Measurements from ENCODE around the gene THBS3. TPM values are rescaled to one million over a fixed set of nuclear protein-coding genes. Genes with fewer than 3 reads are reported as not detected.

THBS3 gene
- total and polyA plus RNA-seq, 2 of the 13 experiments (the other 11 are each of a cell fraction or from before 2014, with no cell fraction given): 0.86 to 3.6 TPM

- TF ChIP-seq ZNF7 (CRISPR knock-in tag; IDR thresholded peaks at IDR 0.05): no peak
- TF ChIP-seq ZNF614 (CRISPR knock-in tag; IDR thresholded peaks at IDR 0.05; ENCODE audit: borderline replicate concordance): no peak; the same call in 1 of the 2 replicates
- TF ChIP-seq MEF2D (CRISPR knock-in tag; IDR thresholded peaks at IDR 0.05): no peak
- no peak for TF ChIP-seq HNF4G (IDR thresholded peaks at IDR 0.05; ENCODE audit: borderline replicate concordance, low read depth, low read length)
- TF ChIP-seq HNF4G (CRISPR knock-in tag; IDR thresholded peaks at IDR 0.05; ENCODE audit: borderline replicate concordance, low read depth): no peak
- TF ChIP-seq ZFP1 (CRISPR knock-in tag; IDR thresholded peaks at IDR 0.05): no peak
- TF ChIP-seq AKNA (CRISPR knock-in tag; IDR thresholded peaks at IDR 0.05; ENCODE audit: borderline replicate concordance): no peak
- no peak for TF ChIP-seq ZNF703 (CRISPR knock-in tag; IDR thresholded peaks at IDR 0.05; ENCODE audit: borderline replicate concordance)
- TF ChIP-seq MXI1 (IDR thresholded peaks at IDR 0.05; ENCODE audit: borderline replicate concordance, low read depth, low read length): peak; percentile 90; the same call in 2 of the 3 replicates
- no peak for TF ChIP-seq TBP (CRISPR knock-in tag; IDR thresholded peaks at IDR 0.05)
- TF ChIP-seq TOPORS (CRISPR knock-in tag; IDR thresholded peaks at IDR 0.05): no peak
- TF ChIP-seq NFE2 (CRISPR knock-in tag; IDR thresholded peaks at IDR 0.05): no peak
- TF ChIP-seq NR2C2 (CRISPR knock-in tag; IDR thresholded peaks at IDR 0.05; ENCODE audit: borderline replicate concordance): peak; percentile 99
- TF ChIP-seq KLF12 (CRISPR knock-in tag; IDR thresholded peaks at IDR 0.05; ENCODE audit: borderline replicate concordance): no peak
- no peak for TF ChIP-seq ZNF616 (CRISPR knock-in tag; IDR thresholded peaks at IDR 0.05; ENCODE audit: low read depth)
- TF ChIP-seq REXO4 (CRISPR knock-in tag; IDR thresholded peaks at IDR 0.05; ENCODE audit: borderline replicate concordance): no peak
- peak; percentile 77 for TF ChIP-seq HNRNPK (IDR thresholded peaks at IDR 0.05; ENCODE audit: low read depth, low read length, poor library complexity, severe bottlenecking)
- TF ChIP-seq ZNF773 (CRISPR knock-in tag; IDR thresholded peaks at IDR 0.05; ENCODE audit: borderline replicate concordance): no peak
- TF ChIP-seq ZFP36 (IDR thresholded peaks at IDR 0.05; ENCODE audit: borderline replicate concordance, low read depth, low read length, partially characterized antibody): no peak
- no peak for TF ChIP-seq RORA (CRISPR knock-in tag; IDR thresholded peaks at IDR 0.05)
- TF ChIP-seq FOXK1 (CRISPR knock-in tag; IDR thresholded peaks at IDR 0.05; ENCODE audit: borderline replicate concordance, low read depth): no peak; the same call in 1 of the 2 replicates
- TF ChIP-seq GTF3A (CRISPR knock-in tag; conservative IDR thresholded peaks at IDR 0.05): no peak
- TF ChIP-seq RFXANK (CRISPR knock-in tag; IDR thresholded peaks at IDR 0.05): no peak
- TF ChIP-seq NCOA5 (CRISPR knock-in tag; IDR thresholded peaks at IDR 0.05): no peak
- no peak for TF ChIP-seq ZNF451 (CRISPR knock-in tag; IDR thresholded peaks at IDR 0.05)
- no peak for TF ChIP-seq FOXA1 (IDR thresholded peaks at IDR 0.05)
- TF ChIP-seq FOXA1 (CRISPR knock-in tag; IDR thresholded peaks at IDR 0.05): no peak
- TF ChIP-seq REPIN1 (CRISPR knock-in tag; IDR thresholded peaks at IDR 0.05; ENCODE audit: borderline replicate concordance, low read depth): no peak
- TF ChIP-seq KAT8 (CRISPR knock-in tag; IDR thresholded peaks at IDR 0.05): peak; percentile 96
These were observed 1.0 kb upstream of the THBS3 start, which contains the start of gene MTX1 (continued) for GRCh38 chr1:155208541-155209311.
